MCF 10A (cell line): Measurements from ENCODE around the gene PTPRK. TPM values are rescaled to one million over a fixed set of nuclear protein-coding genes. Genes with fewer than 3 reads are reported as not detected.

Experiments used
- BruUV-seq: library from RNA; stranded (reverse); fragments of 400-500 nt; replicated peaks from 2 replicates; lab custom pipeline; 2021; lab: Mats Ljungman, UMichigan
- CTCF ChIA-PET: fragments of 300-600 bp; sonication (Branson Sonifier 250); formaldehyde crosslinking; extraction: SDS; loops from one replicate; lab custom pipeline; 2021; ENCODE audit warnings: antibody characterized with exemption, inconsistent platforms; lab: Yijun Ruan, JAX
- POLR2A ChIA-PET: fragments of 300-600, 350-650 bp; sonication (Branson Sonifier 250); formaldehyde crosslinking; extraction: SDS; loops from one replicate; lab custom pipeline; 2020; ENCODE audit warnings: antibody characterized with exemption, inconsistent platforms; lab: Yijun Ruan, JAX
- DNase-seq: peaks from one replicate; pipeline ENCODE4 v3.0.0-alpha.2; 2018; ENCODE audit not compliant: unreplicated experiment
- H3K27ac Mint-ChIP-seq: one replicate; pipeline ENCODE4 v1.8.0; 2022; ENCODE audit warnings: mild to moderate bottlenecking, low read depth, mixed read lengths; ENCODE audit not compliant: unreplicated experiment
- H3K27me3 Mint-ChIP-seq: one replicate; pipeline ENCODE4 v1.8.0; 2022; ENCODE audit warnings: mixed read lengths; ENCODE audit not compliant: insufficient read depth, unreplicated experiment
- H3K36me3 Mint-ChIP-seq: one replicate; pipeline ENCODE4 v1.8.0; 2022; ENCODE audit warnings: mild to moderate bottlenecking, moderate library complexity, mixed read lengths; ENCODE audit not compliant: insufficient read depth, unreplicated experiment
- H3K4me1 Mint-ChIP-seq: one replicate; pipeline ENCODE4 v1.8.0; 2022; ENCODE audit warnings: mixed read lengths; ENCODE audit not compliant: insufficient read depth, unreplicated experiment
- H3K4me3 Mint-ChIP-seq: one replicate; pipeline ENCODE4 v1.8.0; 2022; ENCODE audit warnings: mild to moderate bottlenecking, moderate library complexity, mixed read lengths; ENCODE audit not compliant: unreplicated experiment
- H3K9me3 Mint-ChIP-seq: one replicate; pipeline ENCODE4 v1.8.0; 2022; ENCODE audit warnings: mixed read lengths; ENCODE audit not compliant: unreplicated experiment
- CTCF ChIP-seq: fragments of 200-600 bp; IDR thresholded peaks from one replicate; pipeline ENCODE4 v1.8.0; 2022; ENCODE audit warnings: antibody characterized with exemption, mild to moderate bottlenecking; ENCODE audit not compliant: unreplicated experiment
- intact Hi-C: fragments of 100-400 bp; cut with micrococcal nuclease; formaldehyde crosslinking; loops from 2 replicates; pipeline ENCODE4 v1.14.1; 2022
- total RNA-seq: library from RNA; stranded (reverse); gene quantifications from 2 replicates; pipeline ENCODE4 v1.2.3, GENCODE V29; 2022

Gene PTPRK
- total RNA-seq, 1 experiment from 2014 or later, result 50.2 TPM

- no peak for TF ChIP-seq CTCF
- ChIA-PET CTCF (interaction anchor here (0.7 kb wide), 1 partner anchor 267 kb away, joined by 3 read pairs; no protein-coding TSS in a partner anchor), POLR2A (no interaction called here)
- Mint-ChIP-seq H3K4me1 (no peaks in the 10 kb centered on the region), H3K36me3 (no peaks in the 10 kb centered on the region), H3K27ac (no peak overlapping the region), H3K4me3 (no peak overlapping the region), H3K27me3 (no peaks in the 10 kb centered on the region), H3K9me3 (no peaks in the 10 kb centered on the region)
- intact Hi-C loops, result no loop called here
- no peak for DNase-seq
- BruUV-seq, result no TSS peak
Measured at GRCh38 chr6:128316258-128316929, 204.0 kb downstream of the PTPRK start.

- POLR2A ChIA-PET, result no interaction called here
- CTCF ChIA-PET, result no interaction called here
- BruUV-seq, result no TSS peak
Measured at GRCh38 chr6:128314190-128314589, 206.2 kb downstream of the PTPRK start.

GRCh38 chr6:128311944-128312570, 208.3 kb downstream of the PTPRK start:
- CTCF ChIA-PET, result no interaction called here
- H3K9me3 Mint-ChIP-seq, result no peaks in the 10 kb centered on the region
- H3K4me3 Mint-ChIP-seq, result no peak overlapping the region
- no peak for DNase-seq
- H3K27me3 Mint-ChIP-seq, result no peaks in the 10 kb centered on the region
- H3K36me3 Mint-ChIP-seq, result no peaks in the 10 kb centered on the region
- no TSS peak for BruUV-seq
- H3K27ac Mint-ChIP-seq, result no peak overlapping the region
- no peak for TF ChIP-seq CTCF
- intact Hi-C loops, result no loop called here
- POLR2A ChIA-PET, result no interaction called here
- H3K4me1 Mint-ChIP-seq, result no peaks in the 10 kb centered on the region

More at GRCh38 chr6:128314190-128314589, 206.2 kb downstream of the PTPRK start:
- intact Hi-C loops, result no loop called here
- Mint-ChIP-seq H3K9me3 (no peaks in the 10 kb centered on the region), H3K36me3 (no peaks in the 10 kb centered on the region), H3K4me1 (no peaks in the 10 kb centered on the region), H3K27me3 (no peaks in the 10 kb centered on the region), H3K4me3 (no peak overlapping the region), H3K27ac (no peak overlapping the region)
- no peak for TF ChIP-seq CTCF
- DNase-seq, result no peak

- no peak for DNase-seq
- Mint-ChIP-seq H3K9me3 (no peaks in the 10 kb centered on the region), H3K4me1 (no peaks in the 10 kb centered on the region), H3K27me3 (no peaks in the 10 kb centered on the region), H3K36me3 (no peaks in the 10 kb centered on the region), H3K4me3 (no peak overlapping the region), H3K27ac (no peak overlapping the region)
- no TSS peak for BruUV-seq
- TF ChIP-seq CTCF, result no peak
- ChIA-PET POLR2A (no interaction called here), CTCF (interaction anchor here (0.8 to 1.6 kb wide), 2 partner anchors 15 to 450 kb away, joined by 3 read pairs; no protein-coding TSS in a partner anchor)
- intact Hi-C loops, result no loop called here
Measured at GRCh38 chr6:128310451-128310850, 209.9 kb downstream of the PTPRK start.
